GM18858 (cell line): Measurements from ENCODE around the gene MTUS2.
"Not testable (repeated sequence)": the region's sequence is repeated elsewhere in the genome, so short reads cannot be mapped to it uniquely, and the experiment has no call there.

Experiments
- ATAC-seq: cut with Tn5 transposase; IDR thresholded peaks from one replicate; pipeline ENCODE4 v1.9.1; 2021; ENCODE audit not compliant: unreplicated experiment

Gene MTUS2

GRCh38 chr13:28955264-28955966 lies 135.3 kb downstream of the MTUS2 start:
- no peak for ATAC-seq

- ATAC-seq = no peak
Measured at GRCh38 chr13:28958018-28958417, 137.9 kb downstream of the MTUS2 start.

- ATAC-seq = no peak
Measured at GRCh38 chr13:28958441-28958840, 138.3 kb downstream of the MTUS2 start.

- ATAC-seq = no peak
Measured at GRCh38 chr13:28964052-28964451, 143.9 kb downstream of the MTUS2 start.

GRCh38 chr13:28964803-28965202 lies 144.7 kb downstream of the MTUS2 start:
- no peak for ATAC-seq

- ATAC-seq = no peak
Measured at GRCh38 chr13:28967029-28967915, 147.1 kb downstream of the MTUS2 start.

- ATAC-seq = no peak
Measured at GRCh38 chr13:28976195-28976594, 156.1 kb downstream of the MTUS2 start.

GRCh38 chr13:28976636-28977035 lies 156.5 kb downstream of the MTUS2 start:
- ATAC-seq = no peak

GRCh38 chr13:28978574-28978973 lies 158.4 kb downstream of the MTUS2 start:
- ATAC-seq = no peak

- no peak for ATAC-seq
Measured at GRCh38 chr13:28981530-28981929, 161.4 kb downstream of the MTUS2 start.

- no peak for ATAC-seq
Measured at GRCh38 chr13:28983641-28984040, 163.5 kb downstream of the MTUS2 start.

- no peak for ATAC-seq
Measured at GRCh38 chr13:28984326-28984725, 164.2 kb downstream of the MTUS2 start.

GRCh38 chr13:28984825-28985224 lies 164.7 kb downstream of the MTUS2 start:
- no peak for ATAC-seq

GRCh38 chr13:28990378-28990777 lies 170.2 kb downstream of the MTUS2 start:
- not testable (repeated sequence) for ATAC-seq

GRCh38 chr13:28991764-28992163 lies 171.6 kb downstream of the MTUS2 start:
- no peak for ATAC-seq

GRCh38 chr13:29000826-29001225 lies 180.7 kb downstream of the MTUS2 start:
- ATAC-seq = no peak

GRCh38 chr13:29005035-29005762 lies 185.1 kb downstream of the MTUS2 start:
- no peak for ATAC-seq

GRCh38 chr13:29005763-29006120 lies 185.6 kb downstream of the MTUS2 start:
- no peak for ATAC-seq

GRCh38 chr13:29006359-29006850 lies 186.3 kb downstream of the MTUS2 start:
- no peak for ATAC-seq

- ATAC-seq = no peak
Measured at GRCh38 chr13:29008296-29008695, 188.2 kb downstream of the MTUS2 start.

GRCh38 chr13:29020314-29020713 lies 200.2 kb downstream of the MTUS2 start:
- ATAC-seq = no peak
